Astrocyte of the hippocampus (primary cell): ENCODE results near the gene CALY.
A peak's percentile ranks its signal among the peaks of the same experiment; 100 is the strongest.

Source experiments
- DNase-seq: peaks from one replicate; pipeline ENCODE4 v3.0.0; 2011; ENCODE audit warnings: low read depth, low spot score

The CALY gene

GRCh38 chr10:133351408-133352318, 15.0 kb upstream of the CALY start:
- DNase-seq = no peak

GRCh38 chr10:133350950-133351329, 14.2 kb upstream of the CALY start:
- DNase-seq = no peak

GRCh38 chr10:133350283-133350949, 13.7 kb upstream of the CALY start:
- DNase-seq = no peak

GRCh38 chr10:133349577-133350011, 12.9 kb upstream of the CALY start:
- DNase-seq = no peak

GRCh38 chr10:133349160-133349568, 12.5 kb upstream of the CALY start:
- DNase-seq = no peak

- DNase-seq = no peak
Measured at GRCh38 chr10:133347710-133348517, 11.2 kb upstream of the CALY start.

- DNase-seq = no peak
Measured at GRCh38 chr10:133346413-133346812, 9.7 kb upstream of the CALY start.

- no peak for DNase-seq
Measured at GRCh38 chr10:133344236-133344635, 7.5 kb upstream of the CALY start.

GRCh38 chr10:133343558-133343957, 6.9 kb upstream of the CALY start:
- no peak for DNase-seq

GRCh38 chr10:133342942-133343341, 6.2 kb upstream of the CALY start:
- no peak for DNase-seq

- DNase-seq = no peak
Measured at GRCh38 chr10:133341983-133342382, 5.3 kb upstream of the CALY start.

- no peak for DNase-seq
Measured at GRCh38 chr10:133339708-133340380, 3.1 kb upstream of the CALY start.

- no peak for DNase-seq
Measured at GRCh38 chr10:133338080-133339071, 1.7 kb upstream of the CALY start.

- no peak for DNase-seq
Measured at GRCh38 chr10:133337370-133337725, 652 bp upstream of the CALY start.

GRCh38 chr10:133336118-133336576, 549 bp downstream of the CALY start:
- DNase-seq = no peak

GRCh38 chr10:133335246-133336117, 1.2 kb downstream of the CALY start:
- peak; percentile 68 for DNase-seq

GRCh38 chr10:133334503-133335245, 2.0 kb downstream of the CALY start:
- peak; percentile 49 for DNase-seq

GRCh38 chr10:133332936-133333699, 3.6 kb downstream of the CALY start:
- DNase-seq = no peak
